RWPE2 (cell line): ENCODE results near the gene CALD1.

Source experiments
- ATAC-seq: fragments of 200-7000 bp; cut with Tn5 transposase; 3 replicates; pipeline ENCODE4 v1.9.1; 2021; ENCODE audit warnings: low read depth
- DNase-seq: peaks from one replicate; pipeline ENCODE4 v3.0.0-alpha.2; 2020; ENCODE audit warnings: low spot score
- H3K27ac ChIP-seq: fragments of 450-650 bp; 2 replicates; pipeline ENCODE4 v1.5.1; 2017; ENCODE audit warnings: mild to moderate bottlenecking; ENCODE audit not compliant: poor library complexity, severe bottlenecking
- H3K27me3 ChIP-seq: fragments of 250-450 bp; sonication (Bioruptor Pico); 2 replicates; pipeline ENCODE4 v1.5.1; 2021; ENCODE audit warnings: mild to moderate bottlenecking, moderate library complexity; ENCODE audit not compliant: insufficient read depth, poor library complexity, severe bottlenecking
- H3K36me3 ChIP-seq: fragments of 250-450 bp; sonication (Bioruptor Pico); 2 replicates; pipeline ENCODE4 v1.5.1; 2020; ENCODE audit warnings: low read depth, mild to moderate bottlenecking, moderate library complexity
- H3K4me1 ChIP-seq: fragments of 250-450 bp; sonication (Bioruptor Pico); 2 replicates; pipeline ENCODE4 v1.5.1; 2021; ENCODE audit warnings: mild to moderate bottlenecking, moderate library complexity; ENCODE audit not compliant: insufficient read depth, poor library complexity, severe bottlenecking
- H3K4me3 ChIP-seq: fragments of 250-450 bp; sonication (Bioruptor Pico); 2 replicates; pipeline ENCODE4 v1.5.1; 2021; ENCODE audit warnings: mild to moderate bottlenecking, moderate library complexity; ENCODE audit not compliant: severe bottlenecking
- H3K9me3 ChIP-seq: fragments of 250-450 bp; sonication (Bioruptor Pico); 2 replicates; pipeline ENCODE4 v1.5.1; 2021; ENCODE audit warnings: mild to moderate bottlenecking, moderate library complexity; ENCODE audit not compliant: severe bottlenecking
- TF ChIP-seq, protein P1 (sequence below): fragments of 450-650 bp; IDR thresholded peaks from one replicate; pipeline ENCODE4 v1.5.1; 2017; ENCODE audit warnings: mild to moderate bottlenecking, moderate library complexity; ENCODE audit not compliant: poor library complexity, severe bottlenecking

The CALD1 gene

DNA sequence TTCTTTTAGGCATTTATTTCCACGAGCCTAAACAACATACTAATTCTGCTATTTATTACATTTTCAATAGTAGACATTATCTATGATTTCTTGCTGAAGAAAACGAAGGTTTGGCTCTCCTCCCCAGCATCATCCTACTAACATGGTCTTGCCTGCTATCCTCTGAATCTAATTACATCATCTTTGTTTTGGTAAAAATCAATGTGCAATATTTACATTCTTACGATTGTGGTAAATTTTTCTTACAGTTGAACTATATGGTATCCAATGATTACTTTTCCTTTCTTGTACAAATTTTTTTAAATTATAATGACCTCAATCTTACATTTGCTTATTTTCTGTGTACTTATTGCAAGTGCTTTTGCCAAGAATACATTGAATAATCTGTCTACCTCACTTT, 7.0 kb upstream of the CALD1 start:
- Histone ChIP-seq H3K4me1 (peaks cover 8% of the 10 kb centered on the region), H3K27ac (peak overlapping the region; percentile 19), H3K9me3 (no peaks in the 10 kb centered on the region), H3K4me3 (no peak overlapping the region), H3K36me3 (no peaks in the 10 kb centered on the region), H3K27me3 (no peaks in the 10 kb centered on the region)
- ATAC-seq (no peak), DNase-seq (no peak)
- TF ChIP-seq, protein P1, sequence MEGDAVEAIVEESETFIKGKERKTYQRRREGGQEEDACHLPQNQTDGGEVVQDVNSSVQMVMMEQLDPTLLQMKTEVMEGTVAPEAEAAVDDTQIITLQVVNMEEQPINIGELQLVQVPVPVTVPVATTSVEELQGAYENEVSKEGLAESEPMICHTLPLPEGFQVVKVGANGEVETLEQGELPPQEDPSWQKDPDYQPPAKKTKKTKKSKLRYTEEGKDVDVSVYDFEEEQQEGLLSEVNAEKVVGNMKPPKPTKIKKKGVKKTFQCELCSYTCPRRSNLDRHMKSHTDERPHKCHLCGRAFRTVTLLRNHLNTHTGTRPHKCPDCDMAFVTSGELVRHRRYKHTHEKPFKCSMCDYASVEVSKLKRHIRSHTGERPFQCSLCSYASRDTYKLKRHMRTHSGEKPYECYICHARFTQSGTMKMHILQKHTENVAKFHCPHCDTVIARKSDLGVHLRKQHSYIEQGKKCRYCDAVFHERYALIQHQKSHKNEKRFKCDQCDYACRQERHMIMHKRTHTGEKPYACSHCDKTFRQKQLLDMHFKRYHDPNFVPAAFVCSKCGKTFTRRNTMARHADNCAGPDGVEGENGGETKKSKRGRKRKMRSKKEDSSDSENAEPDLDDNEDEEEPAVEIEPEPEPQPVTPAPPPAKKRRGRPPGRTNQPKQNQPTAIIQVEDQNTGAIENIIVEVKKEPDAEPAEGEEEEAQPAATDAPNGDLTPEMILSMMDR = no peak

GRCh38 chr7:134773164-134773563, 6.3 kb upstream of the CALD1 start:
- DNase-seq = no peak
- TF ChIP-seq, protein P1 = no peak
- H3K36me3 ChIP-seq = no peaks in the 10 kb centered on the region
- no peaks in the 10 kb centered on the region for H3K27me3 ChIP-seq
- H3K4me3 ChIP-seq = no peak overlapping the region
- no peak for ATAC-seq
- H3K9me3 ChIP-seq = no peaks in the 10 kb centered on the region
- peaks cover 10% of the 10 kb centered on the region for H3K4me1 ChIP-seq
- H3K27ac ChIP-seq = no peak overlapping the region

GRCh38 chr7:134774119-134774518, 5.3 kb upstream of the CALD1 start:
- TF ChIP-seq, protein P1 = no peak
- DNase-seq (no peak), ATAC-seq (no peak)
- Histone ChIP-seq H3K27ac (no peak overlapping the region), H3K4me3 (no peak overlapping the region), H3K36me3 (no peaks in the 10 kb centered on the region), H3K9me3 (no peaks in the 10 kb centered on the region), H3K27me3 (no peaks in the 10 kb centered on the region), H3K4me1 (peaks cover 19% of the 10 kb centered on the region)

DNA sequence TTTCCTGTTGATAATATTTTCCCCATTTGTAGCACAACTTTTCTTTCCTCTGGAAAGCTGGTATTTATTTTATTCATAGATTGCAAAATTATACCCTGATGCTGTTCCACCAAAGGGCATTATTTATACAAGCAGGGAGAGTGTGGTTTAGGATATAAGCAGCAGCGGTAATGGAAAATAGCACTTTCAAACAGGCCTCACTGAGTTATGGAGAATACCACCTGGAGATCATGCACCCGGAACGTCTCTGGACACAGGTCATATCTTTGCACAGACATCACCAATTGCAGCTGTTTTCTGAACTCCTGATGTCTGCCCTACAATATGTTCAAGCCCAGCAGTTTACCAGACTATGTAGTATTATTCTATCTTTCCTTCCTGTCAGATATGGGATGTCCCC, 2.0 kb upstream of the CALD1 start:
- TF ChIP-seq, protein P1 = no peak
- peak overlapping the region; percentile 90 for H3K27ac ChIP-seq
- H3K4me1 ChIP-seq = peaks cover 22% of the 10 kb centered on the region
- H3K4me3 ChIP-seq = no peak overlapping the region
- DNase-seq (no peak), ATAC-seq (no peak)
- H3K9me3 ChIP-seq = no peaks in the 10 kb centered on the region
- H3K27me3 ChIP-seq = no peaks in the 10 kb centered on the region
- H3K36me3 ChIP-seq = peaks cover 11% of the 10 kb centered on the region

DNA sequence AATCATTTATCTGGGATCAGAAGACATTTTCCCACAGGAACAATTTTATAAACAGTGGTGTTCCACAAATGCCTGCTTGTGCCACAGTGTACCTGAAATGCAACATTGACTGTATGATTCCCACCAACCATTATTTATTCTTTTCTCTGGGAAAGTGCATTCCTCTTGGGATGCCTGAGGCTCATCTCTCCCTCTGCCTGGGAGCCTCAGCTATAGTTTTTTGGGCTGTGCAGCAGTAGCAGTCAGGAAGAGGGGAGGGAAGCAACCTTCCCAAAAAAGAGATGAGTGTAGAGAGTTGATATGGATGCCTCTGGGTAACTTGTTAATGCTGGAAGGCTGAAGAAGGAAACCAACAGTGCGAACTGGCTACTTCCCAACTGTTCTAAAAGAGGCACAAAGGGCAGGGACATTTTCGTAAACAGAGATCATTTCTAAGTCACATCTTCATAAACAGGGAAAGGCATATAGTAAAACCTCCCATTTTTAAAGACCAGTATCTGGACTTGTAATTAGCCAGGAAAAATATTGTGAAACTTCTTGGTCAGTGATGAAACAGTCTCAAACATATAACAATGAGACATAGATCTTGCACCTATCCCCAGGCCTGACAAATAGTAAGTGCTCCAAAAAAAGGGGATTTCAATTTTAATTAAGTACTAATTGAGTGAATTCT, 1.4 kb upstream of the CALD1 start:
- no peak for ATAC-seq
- no peak for DNase-seq
- Histone ChIP-seq H3K4me3 (no peak overlapping the region), H3K9me3 (no peaks in the 10 kb centered on the region), H3K4me1 (peaks cover 22% of the 10 kb centered on the region), H3K27me3 (no peaks in the 10 kb centered on the region), H3K27ac (peak overlapping the region; percentile 90), H3K36me3 (peaks cover 15% of the 10 kb centered on the region)
- TF ChIP-seq, protein P1 = no peak
